AG04449 (cell line): ENCODE results near the gene HDAC4.

Experiments
- CTCF ChIA-PET: fragments of 350-600 bp; formaldehyde crosslinking; extraction: SDS; loops from one replicate; lab custom pipeline; 2021; ENCODE audit warnings: antibody characterized with exemption; lab: Yijun Ruan, JAX
- POLR2A ChIA-PET: fragments of 400-600, 350-600 bp; formaldehyde crosslinking; extraction: SDS; loops from one replicate; lab custom pipeline; 2020; ENCODE audit warnings: antibody characterized with exemption, inconsistent platforms; lab: Yijun Ruan, JAX
- DNase-seq: peaks from one replicate; pipeline ENCODE4 v3.0.0-alpha.2; 2010; ENCODE audit warnings: low read depth, low spot score
- H3K4me3 ChIP-seq: 2 replicates; pipeline ENCODE4 v1.5.1; 2011; ENCODE audit warnings: low read depth, mild to moderate bottlenecking, control low read depth, low read length
- TF ChIP-seq, protein P1 (sequence below): IDR thresholded peaks from one replicate; pipeline ENCODE4 v1.5.1; 2011; ENCODE audit warnings: mild to moderate bottlenecking, moderate library complexity, low read length, control low read depth, inconsistent platforms; ENCODE audit not compliant: insufficient read depth; ENCODE audit errors: missing control alignments

The HDAC4 gene

DNA sequence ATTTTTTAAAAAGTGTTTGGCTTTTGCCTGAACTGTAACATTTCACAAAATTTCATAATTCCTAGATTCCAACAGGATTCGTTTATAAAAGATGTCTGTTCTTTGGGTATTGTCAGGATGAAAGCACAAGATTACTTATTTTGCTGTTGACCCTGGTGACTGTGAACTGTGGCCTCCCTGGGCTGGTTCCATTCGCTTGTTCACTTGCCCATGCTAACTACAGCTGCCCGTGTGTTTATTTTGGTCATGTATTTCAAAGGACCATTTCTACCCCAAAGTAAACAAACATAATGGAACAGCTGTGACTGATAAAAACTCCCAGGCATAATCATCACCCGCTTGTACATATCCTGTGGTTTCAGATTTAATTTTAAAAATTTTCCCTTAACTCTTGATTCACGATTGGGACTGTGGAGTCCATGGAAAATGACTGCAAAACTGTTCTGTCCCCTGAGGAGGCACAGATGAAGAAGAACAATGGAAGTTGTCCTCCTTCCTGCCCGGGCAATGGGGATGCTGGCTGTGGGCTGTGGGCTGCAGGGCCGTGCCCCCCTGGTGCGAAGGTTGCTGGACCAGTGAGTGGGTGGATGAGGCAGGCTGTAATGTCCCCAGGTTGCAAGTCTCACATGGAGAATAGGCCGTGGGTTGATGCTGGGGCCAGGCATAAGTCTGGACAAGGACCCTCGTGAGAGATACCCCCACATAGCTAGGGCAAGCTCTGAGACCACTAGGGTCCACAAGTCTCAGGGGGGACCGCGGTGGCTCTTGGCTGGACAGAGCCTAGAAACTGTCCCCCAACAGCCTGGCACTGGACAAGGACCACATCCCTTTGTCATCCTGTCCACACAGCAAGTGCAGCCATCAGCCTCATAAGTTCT is 28.9 kb upstream of the HDAC4 start:
- ChIA-PET POLR2A (no interaction called here), CTCF (no interaction called here)
- DNase-seq: no peak
- no peak overlapping the region for H3K4me3 ChIP-seq
- TF ChIP-seq, protein P1, sequence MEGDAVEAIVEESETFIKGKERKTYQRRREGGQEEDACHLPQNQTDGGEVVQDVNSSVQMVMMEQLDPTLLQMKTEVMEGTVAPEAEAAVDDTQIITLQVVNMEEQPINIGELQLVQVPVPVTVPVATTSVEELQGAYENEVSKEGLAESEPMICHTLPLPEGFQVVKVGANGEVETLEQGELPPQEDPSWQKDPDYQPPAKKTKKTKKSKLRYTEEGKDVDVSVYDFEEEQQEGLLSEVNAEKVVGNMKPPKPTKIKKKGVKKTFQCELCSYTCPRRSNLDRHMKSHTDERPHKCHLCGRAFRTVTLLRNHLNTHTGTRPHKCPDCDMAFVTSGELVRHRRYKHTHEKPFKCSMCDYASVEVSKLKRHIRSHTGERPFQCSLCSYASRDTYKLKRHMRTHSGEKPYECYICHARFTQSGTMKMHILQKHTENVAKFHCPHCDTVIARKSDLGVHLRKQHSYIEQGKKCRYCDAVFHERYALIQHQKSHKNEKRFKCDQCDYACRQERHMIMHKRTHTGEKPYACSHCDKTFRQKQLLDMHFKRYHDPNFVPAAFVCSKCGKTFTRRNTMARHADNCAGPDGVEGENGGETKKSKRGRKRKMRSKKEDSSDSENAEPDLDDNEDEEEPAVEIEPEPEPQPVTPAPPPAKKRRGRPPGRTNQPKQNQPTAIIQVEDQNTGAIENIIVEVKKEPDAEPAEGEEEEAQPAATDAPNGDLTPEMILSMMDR: no peak

DNA sequence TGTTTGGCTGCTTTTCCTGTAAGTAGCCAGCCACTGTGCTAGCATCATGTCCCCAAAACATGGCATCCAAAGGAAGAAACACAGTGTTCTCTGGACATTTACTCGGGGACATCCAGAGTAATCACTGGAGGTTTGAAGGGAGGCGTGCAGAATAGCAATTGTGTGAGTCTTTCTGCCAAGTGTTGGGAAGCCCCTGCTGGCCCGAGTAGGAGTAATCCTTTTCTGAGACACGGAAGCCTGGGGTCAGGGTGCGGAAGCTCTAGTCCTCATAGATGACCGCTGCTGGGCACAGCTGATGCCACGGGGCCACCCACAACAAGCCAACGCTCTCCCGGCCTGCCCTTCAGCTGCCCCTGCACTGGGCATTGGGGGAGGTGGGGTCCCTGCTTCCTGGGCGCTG is 24.8 kb upstream of the HDAC4 start:
- POLR2A ChIA-PET: no interaction called here
- no peak for DNase-seq

DNA sequence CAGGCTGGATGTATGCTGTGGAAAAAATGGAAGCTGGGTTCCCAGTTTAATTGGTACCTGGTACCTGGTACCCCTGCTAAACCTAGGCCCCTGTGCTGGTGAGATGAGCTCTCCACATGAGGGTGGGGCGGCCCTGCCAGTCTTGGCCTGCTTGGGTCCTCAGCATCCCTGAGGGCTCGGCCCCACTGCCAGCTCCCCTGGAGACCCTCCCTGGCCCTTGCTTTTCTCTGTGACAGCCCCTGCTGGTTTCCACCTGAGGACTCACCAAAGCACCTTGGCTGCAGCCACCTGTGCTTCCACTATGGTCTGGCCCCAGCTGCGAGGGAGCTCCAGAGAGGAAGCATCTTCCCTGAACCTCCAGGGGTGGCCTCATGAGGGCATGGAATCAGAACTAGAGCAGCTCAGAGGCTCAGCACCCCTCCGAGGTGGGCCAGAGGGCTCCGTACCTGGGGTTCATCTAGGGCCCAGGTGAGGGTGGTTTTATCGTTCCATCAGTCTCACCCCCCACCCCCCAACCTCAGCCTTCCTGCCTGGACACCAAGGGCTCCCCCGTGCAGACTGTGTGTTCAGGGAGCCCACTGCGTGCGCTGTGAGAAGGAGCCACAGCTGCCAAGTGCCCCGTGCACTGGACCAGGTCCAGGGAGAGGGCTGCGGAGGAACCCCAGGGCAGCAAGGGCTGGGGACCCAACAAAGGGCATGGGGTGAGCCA is 23.7 kb upstream of the HDAC4 start:
- TF ChIP-seq, protein P1: no peak
- ChIA-PET POLR2A (no interaction called here), CTCF (no interaction called here)
- no peak overlapping the region for H3K4me3 ChIP-seq
- no peak for DNase-seq

More for the DNA sequence above, 24.8 kb upstream of the HDAC4 start:
- TF ChIP-seq, protein P1: no peak
- CTCF ChIA-PET: no interaction called here
- no peak overlapping the region for H3K4me3 ChIP-seq

DNA sequence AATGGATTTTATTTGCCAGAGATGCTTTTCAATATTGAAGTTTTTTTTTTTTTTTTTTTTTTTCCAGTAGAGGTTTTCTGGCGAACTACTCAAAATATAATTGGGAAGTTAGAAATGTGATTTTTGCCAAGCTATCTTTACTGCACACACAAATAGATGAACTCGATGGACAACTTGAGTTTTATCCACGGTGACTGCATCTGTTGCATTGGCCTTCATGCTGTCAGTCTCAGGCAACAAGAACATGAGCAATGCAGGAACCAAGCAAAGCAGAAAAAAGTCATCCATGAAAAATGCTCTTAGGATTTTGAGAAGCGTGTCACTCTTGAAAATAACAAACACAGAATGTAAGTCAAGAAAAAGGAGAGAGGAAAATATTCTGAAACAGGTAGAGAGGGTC is 22.7 kb upstream of the HDAC4 start:
- DNase-seq: no peak
- TF ChIP-seq, protein P1: no peak
- no peak overlapping the region for H3K4me3 ChIP-seq
- CTCF ChIA-PET: no interaction called here
- POLR2A ChIA-PET: no interaction called here

DNA sequence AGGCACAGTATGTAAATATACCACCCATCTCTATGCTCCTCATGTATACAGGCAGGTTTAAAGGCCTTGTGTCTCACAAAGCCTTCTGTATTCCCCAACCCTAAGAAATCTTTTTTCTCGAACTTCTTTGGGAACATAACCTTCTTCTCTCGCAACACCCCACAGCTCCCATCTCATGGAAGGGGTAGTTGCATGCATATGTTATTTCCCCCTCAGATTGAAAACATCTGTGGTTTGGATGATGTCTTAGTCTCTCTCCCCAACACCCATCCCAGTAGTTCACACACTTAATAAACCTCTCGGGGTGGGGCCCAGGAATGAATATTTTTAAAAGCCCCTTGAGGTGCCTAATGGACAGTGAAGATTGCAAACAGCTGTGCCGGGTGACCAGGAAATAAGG is 21.0 kb upstream of the HDAC4 start:
- ChIA-PET CTCF (no interaction called here), POLR2A (no interaction called here)
- no peak overlapping the region for H3K4me3 ChIP-seq
- TF ChIP-seq, protein P1: no peak
- DNase-seq: no peak

DNA sequence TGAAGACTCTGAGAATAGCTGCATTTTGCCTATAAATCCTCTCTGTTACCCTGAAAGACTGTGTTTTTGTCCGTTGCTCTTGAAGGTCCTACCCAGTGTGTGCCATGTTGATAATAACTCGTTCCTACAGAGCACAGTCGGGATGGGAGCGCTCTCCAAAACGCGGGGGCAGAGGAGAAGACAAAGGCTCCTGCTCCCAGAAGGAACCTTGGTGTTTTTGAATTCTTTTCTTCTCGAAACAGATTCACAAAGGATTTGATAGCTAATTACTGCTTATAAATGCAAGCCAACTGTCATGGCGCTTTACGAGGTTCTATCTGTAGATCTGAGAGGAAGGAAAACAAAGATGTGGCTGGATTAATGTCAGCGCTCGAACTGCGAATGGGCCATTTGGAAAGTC is 19.3 kb upstream of the HDAC4 start:
- no peak for DNase-seq
- ChIA-PET CTCF (no interaction called here), POLR2A (no interaction called here)
- H3K4me3 ChIP-seq: no peak overlapping the region
- TF ChIP-seq, protein P1: no peak
